Upper lobe of left lung (tissue), 4 donors: ENCODE data around the gene SLC22A15.

Source experiments
- CTCF ChIP-seq, 6 experiments: fragments of 450-650 bp in 4 of 6; fragments of 200-600 bp in 2 of 6; sonication (generic) in 2 of 6; IDR thresholded peaks; one replicate each; pipeline ENCODE4 v1.5.1; 2016 to 2019; ENCODE audit warnings: antibody characterized with exemption in 6 of 6
- POLR2A ChIP-seq, 4 donors: fragments of 450-650 bp; IDR thresholded peaks; one replicate each; pipeline ENCODE4 v1.5.1; 2016 to 2017; ENCODE audit warnings: antibody characterized with exemption in 4 of 4, mild to moderate bottlenecking in 2 of 4
- POLR2AphosphoS5 ChIP-seq, 2 donors: sonication (generic); formaldehyde crosslinking; IDR thresholded peaks; one replicate each; pipeline ENCODE4 v1.5.1; 2017; ENCODE audit warnings: antibody characterized with exemption in 2 of 2

- no peak for TF ChIP-seq POLR2A (IDR thresholded peaks at IDR 0.05)
- TF ChIP-seq CTCF (IDR thresholded peaks at IDR 0.05): no peak
- TF ChIP-seq POLR2AphosphoS5 (IDR thresholded peaks at IDR 0.05): no peak
These were observed 111.3 kb downstream of the SLC22A15 start for GRCh38 chr1:116087628-116088027.
